NCI-H1436 (cell line): ENCODE data around the gene CD2.

Experiments
- DNase-seq: peaks from one replicate; lab custom pipeline; 2025; lab: John Stamatoyannopoulos, UW

Gene CD2

GRCh38 chr1:116760487-116760886 is 6.3 kb downstream of the CD2 start:
- DNase-seq: no peak

GRCh38 chr1:116760996-116761665 is 6.9 kb downstream of the CD2 start:
- no peak for DNase-seq

GRCh38 chr1:116762281-116762680 is 8.1 kb downstream of the CD2 start:
- DNase-seq: no peak

GRCh38 chr1:116762781-116763115 is 8.5 kb downstream of the CD2 start:
- DNase-seq: no peak

- no peak for DNase-seq
Observed at GRCh38 chr1:116763116-116763786, 9.0 kb downstream of the CD2 start.

GRCh38 chr1:116763787-116764465 is 9.7 kb downstream of the CD2 start:
- DNase-seq: no peak

- no peak for DNase-seq
Observed at GRCh38 chr1:116764466-116764898, 10.3 kb downstream of the CD2 start.

- no peak for DNase-seq
Observed at GRCh38 chr1:116764906-116765862, 11.0 kb downstream of the CD2 start.

- DNase-seq: no peak
Observed at GRCh38 chr1:116765962-116766361, 11.7 kb downstream of the CD2 start.

- DNase-seq: no peak
Observed at GRCh38 chr1:116766616-116767469, 12.6 kb downstream of the CD2 start.

GRCh38 chr1:116767782-116768382 is 13.7 kb downstream of the CD2 start:
- DNase-seq: no peak

- no peak for DNase-seq
Observed at GRCh38 chr1:116768416-116769103, 14.3 kb downstream of the CD2 start.

- DNase-seq: no peak
Observed at GRCh38 chr1:116769104-116769452, 14.8 kb downstream of the CD2 start.

GRCh38 chr1:116769561-116769977 is 15.3 kb downstream of the CD2 start:
- DNase-seq: no peak

GRCh38 chr1:116769994-116770393 is 15.8 kb downstream of the CD2 start:
- DNase-seq: no peak

GRCh38 chr1:116770625-116771024 is 16.4 kb downstream of the CD2 start:
- DNase-seq: no peak

- DNase-seq: no peak
Observed at GRCh38 chr1:116771997-116772647, 17.9 kb downstream of the CD2 start.

GRCh38 chr1:116772648-116773045 is 18.4 kb downstream of the CD2 start:
- DNase-seq: no peak

- DNase-seq: no peak
Observed at GRCh38 chr1:116775116-116775752, 21.0 kb downstream of the CD2 start.
